ENCODE data around the gene NBAS. TPM values are rescaled to one million over a fixed set of nuclear protein-coding genes. Genes with fewer than 3 reads are reported as not detected.
A peak's percentile ranks its signal among the peaks of the same experiment; 100 is the strongest.

NBAS gene
- total and polyA plus RNA-seq, 2 of the 4 experiments (the other 2 are of a cell fraction), result 22.3 to 105 TPM

DNA sequence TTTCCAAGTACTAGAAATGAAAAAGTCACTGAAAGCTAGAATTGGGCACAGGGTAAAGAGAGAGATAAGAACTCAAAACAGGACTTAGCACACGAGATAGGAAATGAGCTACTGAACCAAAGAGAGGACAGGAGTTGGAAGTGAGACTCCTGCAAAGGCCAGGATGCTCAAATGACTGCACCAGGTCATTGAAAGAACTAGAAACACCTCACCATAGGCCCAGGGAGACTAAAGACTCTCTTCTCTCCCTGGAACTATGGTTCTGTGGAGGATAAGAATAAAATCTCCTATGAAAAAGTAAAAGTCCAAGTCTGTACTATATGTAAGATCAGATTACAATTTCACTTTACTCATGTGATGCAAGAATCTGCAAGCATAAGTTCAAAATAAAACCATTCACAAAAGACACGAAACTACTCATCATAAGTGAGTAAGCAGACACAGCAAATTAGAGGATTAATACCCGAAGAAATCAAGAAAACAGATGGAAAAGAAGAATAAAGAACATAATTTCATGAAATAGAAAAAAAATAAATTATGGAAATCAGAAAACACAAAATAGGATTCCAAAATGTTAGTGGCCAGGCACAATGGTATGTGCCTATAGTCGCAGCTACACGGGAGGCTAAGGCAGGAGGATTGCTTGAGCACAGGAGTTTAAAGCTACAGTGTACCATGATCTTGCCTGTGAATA, 6.5 kb downstream of the NBAS start:
- intact Hi-C loops (cut with micrococcal nuclease), result no loop called here
- Histone ChIP-seq H4K5ac (ENCODE audit: low read depth, low read length) (no peak overlapping the region), H3K27ac (ENCODE audit: insufficient read depth, low read length) (peak overlapping the region; percentile 72; the same call in 1 of the 2 replicates), H2BK20ac (ENCODE audit: low read depth, low read length) (no peak overlapping the region), H2BK120ac (ENCODE audit: low read depth, low read length) (no peak overlapping the region), H3K4ac (ENCODE audit: low read depth, low read length) (no peak overlapping the region), H3K79me1 (ENCODE audit: low read depth in 1 of 2, low read length in 2 of 2) (peaks cover 24 to 28% of the 10 kb centered on the region in 2 experiments), H3K4me3 (ENCODE audit: insufficient read depth, low read depth, low read length) (no peak overlapping the region), H3K9me3 (ENCODE audit: control insufficient read depth, insufficient read depth, low read length) (no peaks in the 10 kb centered on the region), H2BK15ac (ENCODE audit: low read depth, low read length) (no peak overlapping the region), H3K4me2 (ENCODE audit: low read depth, low read length) (no peak overlapping the region), H2AFZ (replicated peaks; ENCODE audit: low read length, poor library complexity) (no peak overlapping the region), H3K56ac (ENCODE audit: extremely low read depth, insufficient read depth, low read length) (no peak overlapping the region), H2BK5ac (ENCODE audit: low read depth, low read length, poor library complexity, severe bottlenecking) (no peak overlapping the region), H3K27me3 (ENCODE audit: control insufficient read depth, insufficient read depth, low read length) (no peaks in the 10 kb centered on the region), H3K18ac (ENCODE audit: low read depth, low read length) (no peak overlapping the region), H3K14ac (replicated peaks; ENCODE audit: low read depth, low read length) (no peak overlapping the region), H3K9ac (ENCODE audit: low read depth, low read length) (peak overlapping the region; percentile 29; the same call in 1 of the 2 replicates), H4K8ac (ENCODE audit: low read depth in 2 of 2, low read length in 2 of 2) (no peak overlapping the region), H3K23ac (ENCODE audit: low read depth, low read length) (no peak overlapping the region), H3K9me1 (ENCODE audit: insufficient read depth, low read length) (peaks cover 3% of the 10 kb centered on the region), H2AK9ac (replicated peaks; ENCODE audit: low read depth, low read length, poor library complexity) (no peak overlapping the region), H4K20me1 (ENCODE audit: insufficient read depth, low read length) (peaks cover 8% of the 10 kb centered on the region; the same call in 1 of the 2 replicates), H3K36me3 (ENCODE audit: control insufficient read depth, insufficient read depth, low read length) (peaks cover 12% of the 10 kb centered on the region), H4K91ac (ENCODE audit: insufficient read depth, low read depth, low read length) (no peak overlapping the region), H3K4me1 (ENCODE audit: control insufficient read depth, insufficient read depth, low read length) (no peaks in the 10 kb centered on the region), H2AK5ac (ENCODE audit: low read depth, low read length) (no peak overlapping the region)
- no CpG with 5 or more reads among the region's 5 CpGs for WGBS, 2 experiments (ENCODE audit: extremely low coverage in 2 of 2, insufficient read length in 1 of 2)
- TF ChIP-seq CEBPB (IDR thresholded peaks at IDR 0.05; ENCODE audit: low read depth, low read length) (peak; percentile 66; the same call in 1 of the 2 replicates), SMC3 (IDR thresholded peaks at IDR 0.05; ENCODE audit: low read depth, low read length) (no peak)
- in situ Hi-C loops (cut with MboI; ENCODE audit: low sequenced_read_pairs), result no loop called here
- ATAC-seq (ENCODE audit: low read depth) (peak; percentile 35), DNase-seq (peak; percentile 49)
- ChIA-PET POLR2A (ENCODE audit: unreplicated experiment) (no interaction called here), CTCF (interaction anchor here (1.4 kb wide), 1 partner anchor 9 kb away, joined by 3 read pairs; no protein-coding TSS in a partner anchor)
- dilution Hi-C loops (cut with HindIII; ENCODE audit: low sequenced_read_pairs, unreplicated experiment), result no loop called here
- no TSS peak for BruUV-seq (replicated peaks)

Data from IMR-90 (cell line).